GM12874 (cell line): ENCODE data around the gene POU6F2.

ENCODE experiments used
- TF ChIP-seq, protein P1 (sequence below): IDR thresholded peaks from 2 replicates; pipeline ENCODE4 v1.5.1; 2011; ENCODE audit warnings: low read depth, mild to moderate bottlenecking, control low read depth, low read length, moderate library complexity; ENCODE audit not compliant: insufficient read depth

POU6F2 gene

DNA sequence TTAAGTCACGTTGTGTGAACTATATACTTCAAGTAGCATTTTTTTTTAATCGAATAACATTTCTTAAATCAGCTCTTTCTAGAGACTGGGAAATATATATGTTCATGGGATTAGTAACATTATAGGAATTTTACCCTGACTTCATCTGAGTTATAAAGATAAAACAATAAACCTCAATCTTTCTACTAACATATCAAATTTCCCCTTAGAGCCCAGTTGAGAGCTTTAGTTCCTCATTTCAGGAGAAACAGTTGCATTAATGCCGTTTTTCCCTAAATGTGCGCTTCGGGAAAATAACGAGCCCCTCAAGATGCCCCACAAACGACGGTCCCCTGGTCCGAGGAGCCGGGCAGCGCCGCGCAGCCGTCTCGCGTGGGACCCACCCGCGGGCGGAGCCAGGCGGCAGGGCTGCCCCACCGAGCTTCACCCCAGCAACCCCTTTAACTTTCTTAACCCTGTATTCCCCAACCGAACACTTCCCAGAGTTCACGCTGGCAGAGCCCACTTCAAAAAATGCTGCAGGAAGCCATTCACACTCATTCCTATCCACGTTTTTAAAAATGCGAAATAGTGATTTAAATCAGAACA is 436.0 kb downstream of the POU6F2 start:
- TF ChIP-seq, protein P1, sequence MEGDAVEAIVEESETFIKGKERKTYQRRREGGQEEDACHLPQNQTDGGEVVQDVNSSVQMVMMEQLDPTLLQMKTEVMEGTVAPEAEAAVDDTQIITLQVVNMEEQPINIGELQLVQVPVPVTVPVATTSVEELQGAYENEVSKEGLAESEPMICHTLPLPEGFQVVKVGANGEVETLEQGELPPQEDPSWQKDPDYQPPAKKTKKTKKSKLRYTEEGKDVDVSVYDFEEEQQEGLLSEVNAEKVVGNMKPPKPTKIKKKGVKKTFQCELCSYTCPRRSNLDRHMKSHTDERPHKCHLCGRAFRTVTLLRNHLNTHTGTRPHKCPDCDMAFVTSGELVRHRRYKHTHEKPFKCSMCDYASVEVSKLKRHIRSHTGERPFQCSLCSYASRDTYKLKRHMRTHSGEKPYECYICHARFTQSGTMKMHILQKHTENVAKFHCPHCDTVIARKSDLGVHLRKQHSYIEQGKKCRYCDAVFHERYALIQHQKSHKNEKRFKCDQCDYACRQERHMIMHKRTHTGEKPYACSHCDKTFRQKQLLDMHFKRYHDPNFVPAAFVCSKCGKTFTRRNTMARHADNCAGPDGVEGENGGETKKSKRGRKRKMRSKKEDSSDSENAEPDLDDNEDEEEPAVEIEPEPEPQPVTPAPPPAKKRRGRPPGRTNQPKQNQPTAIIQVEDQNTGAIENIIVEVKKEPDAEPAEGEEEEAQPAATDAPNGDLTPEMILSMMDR: no peak

DNA sequence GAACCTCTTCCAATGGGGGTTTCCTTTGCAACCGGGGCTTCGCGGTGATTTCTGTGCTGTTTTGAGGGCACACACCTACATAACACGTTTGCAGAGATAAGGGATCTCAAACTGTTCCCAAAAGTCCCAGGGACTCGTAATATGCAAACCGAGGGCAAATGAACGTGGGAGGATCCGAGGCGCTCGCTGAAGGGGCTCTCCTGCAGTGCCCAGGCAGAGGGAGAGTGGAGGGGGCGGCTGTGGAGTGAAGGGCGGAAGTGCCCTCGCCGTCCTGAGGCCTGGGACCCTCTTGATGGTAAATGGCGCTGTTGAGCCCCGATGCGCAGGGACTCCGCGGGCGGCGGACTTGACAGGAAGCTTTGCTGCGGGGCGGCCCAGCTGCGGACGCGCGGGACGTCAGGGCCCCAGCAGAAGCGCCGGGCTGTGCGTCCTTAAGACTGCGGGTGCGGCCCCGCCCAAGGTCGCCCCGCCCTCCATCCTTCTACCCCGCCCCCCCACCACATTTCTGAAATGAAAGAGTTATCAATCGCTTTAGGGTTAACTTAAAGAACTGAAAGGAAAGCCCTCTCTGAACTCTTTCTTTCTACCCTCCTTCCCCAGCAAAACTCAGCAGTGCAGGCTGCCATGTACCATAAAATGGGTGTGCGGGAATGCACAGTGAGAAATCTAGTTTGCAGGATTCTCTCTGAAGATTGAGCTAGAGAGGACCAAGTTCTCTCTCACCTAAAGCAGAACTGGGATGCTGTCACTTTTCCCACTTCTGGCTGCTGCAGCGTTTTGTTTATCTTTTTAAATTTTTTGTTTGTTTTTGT is 436.7 kb downstream of the POU6F2 start:
- TF ChIP-seq, protein P1: peak; percentile 39

DNA sequence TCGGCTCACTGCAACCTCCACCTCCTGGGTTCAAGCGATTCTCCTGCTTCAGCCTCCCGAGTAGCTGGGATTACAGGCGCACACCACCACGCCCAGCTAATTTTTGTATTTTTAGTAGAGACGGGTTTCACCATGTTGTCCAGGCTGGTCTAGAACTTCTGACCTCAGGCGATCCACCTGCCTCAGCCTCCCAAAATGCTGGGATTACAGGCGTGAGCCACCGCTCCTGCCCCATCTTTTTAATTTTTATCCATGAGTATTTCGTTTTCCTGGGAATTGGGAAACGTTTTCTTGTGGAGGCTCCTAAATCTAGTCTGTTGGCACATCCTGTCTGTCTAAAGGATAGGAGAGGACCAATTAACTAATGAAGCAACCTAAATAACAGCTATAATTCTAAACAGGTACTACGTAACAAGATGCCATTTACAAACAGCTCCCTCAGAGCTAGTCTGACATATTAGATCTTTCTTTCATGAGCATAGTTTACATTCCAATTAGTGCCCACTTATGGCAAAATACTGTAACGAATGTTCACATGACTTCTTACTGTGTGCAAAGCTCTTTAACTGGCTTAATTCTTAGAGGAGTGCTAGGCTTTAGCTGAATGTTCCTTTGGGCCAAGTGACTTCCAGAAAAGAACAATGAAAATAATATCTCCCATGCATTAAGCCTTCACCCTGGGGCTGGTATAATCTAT is 437.5 kb downstream of the POU6F2 start:
- TF ChIP-seq, protein P1: no peak

GRCh38 chr7:39416866-39417265 is 439.2 kb downstream of the POU6F2 start:
- TF ChIP-seq, protein P1: no peak

- TF ChIP-seq, protein P1: no peak
Observed at GRCh38 chr7:39417642-39418041, 439.9 kb downstream of the POU6F2 start.

- TF ChIP-seq, protein P1: no peak
Observed at GRCh38 chr7:39421251-39421650, 443.5 kb downstream of the POU6F2 start.

DNA sequence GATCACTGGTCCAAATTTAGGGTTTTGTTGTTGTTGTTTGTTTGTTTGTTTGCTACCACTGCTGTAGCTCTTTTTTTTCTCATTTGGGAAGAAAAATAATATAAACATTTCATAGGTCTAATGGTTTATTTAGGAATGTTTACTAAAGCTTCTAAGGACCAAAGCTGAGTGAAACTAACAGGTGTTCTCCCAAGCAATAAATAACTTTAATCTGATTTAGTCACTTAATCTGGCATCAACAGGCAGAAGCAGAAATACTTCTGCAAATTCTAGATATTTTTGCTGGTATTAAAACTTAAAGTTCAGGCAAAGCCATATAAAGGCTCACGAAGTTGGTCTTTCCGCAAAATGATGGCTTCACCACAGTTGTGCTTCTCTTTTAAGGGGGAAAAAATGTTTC is 444.0 kb downstream of the POU6F2 start:
- TF ChIP-seq, protein P1: no peak
